NOMO-1 treated with dmso at 0.1 percent for 144 hours (cell line): ENCODE results near the gene TADA2B.
A peak's percentile ranks its signal among the peaks of the same experiment; 100 is the strongest.

ENCODE experiments used
- DNase-seq: peaks from one replicate; lab custom pipeline; 2025; ENCODE audit not compliant: unreplicated experiment; lab: John Stamatoyannopoulos, UW

TADA2B gene

GRCh38 chr4:7055990-7056325, 12.8 kb downstream of the TADA2B start:
- no peak for DNase-seq

GRCh38 chr4:7058792-7059191, 15.6 kb downstream of the TADA2B start:
- DNase-seq: no peak

GRCh38 chr4:7059662-7060061, 16.5 kb downstream of the TADA2B start:
- DNase-seq: peak; percentile 79

GRCh38 chr4:7060346-7061150, 17.4 kb downstream of the TADA2B start:
- DNase-seq: peak; percentile 37

- no peak for DNase-seq
Observed at GRCh38 chr4:7061815-7062214, 18.6 kb downstream of the TADA2B start.

- no peak for DNase-seq
Observed at GRCh38 chr4:7062816-7063215, 19.6 kb downstream of the TADA2B start.

GRCh38 chr4:7063362-7063761, 20.2 kb downstream of the TADA2B start:
- no peak for DNase-seq

GRCh38 chr4:7066006-7066405, 22.8 kb downstream of the TADA2B start:
- DNase-seq: no peak

- DNase-seq: no peak
Observed at GRCh38 chr4:7066493-7066892, 23.3 kb downstream of the TADA2B start.

GRCh38 chr4:7067126-7067451, 23.9 kb downstream of the TADA2B start:
- DNase-seq: no peak

GRCh38 chr4:7067452-7068278, 24.5 kb downstream of the TADA2B start, which contains the start of gene GRPEL1:
Gene GRPEL1, minus strand, starts transcription at chr4:7068064. Its CDS starts 32 bp downstream, at chr4:7068032.
- peak; percentile 99 for DNase-seq

GRCh38 chr4:7068279-7068842, 25.2 kb downstream of the TADA2B start:
- DNase-seq: no peak

GRCh38 chr4:7068883-7069282, 25.7 kb downstream of the TADA2B start:
- no peak for DNase-seq

GRCh38 chr4:7070729-7071511, 27.7 kb downstream of the TADA2B start:
- DNase-seq: peak; percentile 60

- no peak for DNase-seq
Observed at GRCh38 chr4:7073059-7073458, 29.9 kb downstream of the TADA2B start.

GRCh38 chr4:7073526-7074390, 30.6 kb downstream of the TADA2B start:
- no peak for DNase-seq

GRCh38 chr4:7074426-7074825, 31.3 kb downstream of the TADA2B start:
- DNase-seq: no peak

GRCh38 chr4:7075962-7076695, 33.0 kb downstream of the TADA2B start:
- DNase-seq: no peak

- DNase-seq: no peak
Observed at GRCh38 chr4:7076696-7077082, 33.5 kb downstream of the TADA2B start.

GRCh38 chr4:7077371-7077770, 34.2 kb downstream of the TADA2B start:
- no peak for DNase-seq
